ENCODE results near the gene TMEM203.

TMEM203 gene

GRCh38 chr9:137228968-137229896 lies 23.8 kb upstream of the TMEM203 start:
- no peak for DNase-seq (ENCODE audit: low spot score)

GRCh38 chr9:137228506-137228967 lies 23.1 kb upstream of the TMEM203 start:
- no peak for DNase-seq (ENCODE audit: low spot score)

- DNase-seq (ENCODE audit: low spot score) = no peak
Observed at GRCh38 chr9:137227853-137228505, 22.5 kb upstream of the TMEM203 start.

GRCh38 chr9:137227054-137227852 lies 21.8 kb upstream of the TMEM203 start, which contains the start of gene RNF224:
TSS of gene RNF224 (plus strand) at chr9:137227502. CDS start at chr9:137228336, 834 bp downstream.
- DNase-seq (ENCODE audit: low spot score) = peak; percentile 78

GRCh38 chr9:137226338-137227053 lies 21.0 kb upstream of the TMEM203 start:
- DNase-seq (ENCODE audit: low spot score) = no peak

- no peak for DNase-seq (ENCODE audit: low spot score)
Observed at GRCh38 chr9:137225699-137226331, 20.4 kb upstream of the TMEM203 start.

- no peak for DNase-seq (ENCODE audit: low spot score)
Observed at GRCh38 chr9:137224830-137225694, 19.6 kb upstream of the TMEM203 start, which contains the start of gene CYSRT1. TSS of gene CYSRT1 (plus strand) at chr9:137225174. CDS start at chr9:137225622, 448 bp downstream.

GRCh38 chr9:137223078-137223970 lies 17.9 kb upstream of the TMEM203 start:
- peak; percentile 99 for DNase-seq (ENCODE audit: low spot score)

- no peak for DNase-seq (ENCODE audit: low spot score)
Observed at GRCh38 chr9:137222190-137223077, 17.0 kb upstream of the TMEM203 start, which contains the start of gene RNF208. TSS of gene RNF208 (minus strand) at chr9:137222240. CDS start at chr9:137221212, 1,028 bp downstream.

- no peak for DNase-seq (ENCODE audit: low spot score)
Observed at GRCh38 chr9:137221506-137222111, 16.2 kb upstream of the TMEM203 start.

GRCh38 chr9:137221095-137221505 lies 15.7 kb upstream of the TMEM203 start:
- DNase-seq (ENCODE audit: low spot score) = no peak

GRCh38 chr9:137220317-137221094 lies 15.1 kb upstream of the TMEM203 start:
- no peak for DNase-seq (ENCODE audit: low spot score)

GRCh38 chr9:137219757-137220316 lies 14.4 kb upstream of the TMEM203 start:
- no peak for DNase-seq (ENCODE audit: low spot score)

- no peak for DNase-seq (ENCODE audit: low spot score)
Observed at GRCh38 chr9:137218754-137219271, 13.4 kb upstream of the TMEM203 start.

- no peak for DNase-seq (ENCODE audit: low spot score)
Observed at GRCh38 chr9:137218212-137218753, 12.8 kb upstream of the TMEM203 start.
